MM.1S (cell line): ENCODE data around the gene C1QL2.

Experiments
- EZH2 ChIP-seq: fragments of 300-600 bp; sonication (generic); optimal IDR thresholded peaks from 2 replicates; pipeline ENCODE3; 2017; ENCODE audit warnings: low read depth, mild to moderate bottlenecking, antibody characterized with exemption, low read length, mixed read lengths
- TF ChIP-seq, protein P1 (sequence below): fragments of 300-600 bp; sonication (generic); IDR thresholded peaks from 2 replicates; pipeline ENCODE4 v1.5.1; 2016; ENCODE audit warnings: antibody characterized with exemption, low read length, mixed read lengths

DNA sequence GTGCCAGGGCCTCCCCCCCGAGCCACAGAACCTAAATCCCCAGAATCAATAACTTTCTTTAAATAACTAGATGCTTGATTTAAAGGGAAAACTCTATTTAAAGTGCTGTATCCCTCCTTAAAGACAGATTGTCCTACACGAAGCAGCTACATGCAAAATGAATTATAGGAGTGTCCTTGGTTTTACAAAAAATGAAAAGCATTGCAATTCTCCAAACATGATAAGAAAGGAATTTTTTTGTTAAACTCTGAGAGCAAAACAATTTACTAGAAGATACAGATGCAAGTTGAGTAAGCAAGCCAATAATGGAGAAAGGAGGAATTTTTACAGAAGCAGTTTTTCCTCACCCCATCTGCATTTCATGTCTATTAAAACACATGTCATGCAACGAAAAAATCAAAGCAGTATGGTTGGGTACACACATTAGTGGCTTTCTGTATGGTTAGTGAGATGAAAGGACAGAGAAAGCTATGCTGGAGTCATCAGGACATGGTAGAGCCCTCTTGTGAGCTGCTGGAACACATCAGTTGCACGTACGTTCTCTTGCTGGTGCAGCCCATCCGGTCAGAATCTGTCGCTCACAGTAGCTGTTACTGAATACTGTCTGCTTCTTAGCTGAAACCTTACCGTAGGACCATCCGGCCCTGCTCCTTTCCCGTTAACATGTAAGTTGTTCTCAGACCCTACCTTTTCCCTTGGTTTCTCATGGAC is 39.1 kb upstream of the C1QL2 start:
- TF ChIP-seq, protein P1, sequence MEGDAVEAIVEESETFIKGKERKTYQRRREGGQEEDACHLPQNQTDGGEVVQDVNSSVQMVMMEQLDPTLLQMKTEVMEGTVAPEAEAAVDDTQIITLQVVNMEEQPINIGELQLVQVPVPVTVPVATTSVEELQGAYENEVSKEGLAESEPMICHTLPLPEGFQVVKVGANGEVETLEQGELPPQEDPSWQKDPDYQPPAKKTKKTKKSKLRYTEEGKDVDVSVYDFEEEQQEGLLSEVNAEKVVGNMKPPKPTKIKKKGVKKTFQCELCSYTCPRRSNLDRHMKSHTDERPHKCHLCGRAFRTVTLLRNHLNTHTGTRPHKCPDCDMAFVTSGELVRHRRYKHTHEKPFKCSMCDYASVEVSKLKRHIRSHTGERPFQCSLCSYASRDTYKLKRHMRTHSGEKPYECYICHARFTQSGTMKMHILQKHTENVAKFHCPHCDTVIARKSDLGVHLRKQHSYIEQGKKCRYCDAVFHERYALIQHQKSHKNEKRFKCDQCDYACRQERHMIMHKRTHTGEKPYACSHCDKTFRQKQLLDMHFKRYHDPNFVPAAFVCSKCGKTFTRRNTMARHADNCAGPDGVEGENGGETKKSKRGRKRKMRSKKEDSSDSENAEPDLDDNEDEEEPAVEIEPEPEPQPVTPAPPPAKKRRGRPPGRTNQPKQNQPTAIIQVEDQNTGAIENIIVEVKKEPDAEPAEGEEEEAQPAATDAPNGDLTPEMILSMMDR = no peak
- no peak for TF ChIP-seq EZH2
